ENCODE results near the gene SRBD1. TPM values are rescaled to one million over a fixed set of nuclear protein-coding genes. Genes with fewer than 3 reads are reported as not detected.

Gene SRBD1
- total and polyA plus RNA-seq, 10 donors, result 4.6 to 57.8 (median 25.8) TPM

GRCh38 chr2:45498661-45499550 lies 112.2 kb downstream of the SRBD1 start:
- no peak for DNase-seq
- Histone ChIP-seq H3K4me3 (no peak overlapping the region), H3K27ac (no peak overlapping the region), H3K36me3 (peaks cover 0 to 19% (median 3%) of the 10 kb centered on the region in 6 donors), H3K27me3 (replicated peaks in 1 of 7) (no peaks in the 10 kb centered on the region), H3K4me1 (peaks cover 0 to 10% (median 0%) of the 10 kb centered on the region in 6 donors), H3K9me3 (peaks cover 0 to 23% (median 9%) of the 10 kb centered on the region in 8 donors)
- no peak for TF ChIP-seq POLR2A (IDR thresholded peaks at IDR 0.05)
- TF ChIP-seq CTCF (IDR thresholded peaks at IDR 0.05 in 8 of 11, conservative IDR thresholded peaks at IDR 0.05 in 3 of 11), result no peak
- TF ChIP-seq POLR2AphosphoS5 (IDR thresholded peaks at IDR 0.05), result no peak
- intact Hi-C loops (cut with DNase I; ENCODE audit: low total_unique reads), result no loop called here
- WGBS, 5 donors, result 81 to 100% (median 98%) methylated on average over 1 of the region's 1 CpG

GRCh38 chr2:45497355-45497754 lies 113.7 kb downstream of the SRBD1 start:
- 54 to 74% (median 63%) methylated on average over 2 of the region's 2 CpGs for WGBS, 5 donors
- H3K27ac ChIP-seq, result no peak overlapping the region
- no peak overlapping the region for H3K4me3 ChIP-seq
- no peak for TF ChIP-seq POLR2A (IDR thresholded peaks at IDR 0.05)
- H3K27me3 ChIP-seq (replicated peaks in 1 of 7), result no peaks in the 10 kb centered on the region
- H3K4me1 ChIP-seq, result peaks cover 0 to 10% (median 0%) of the 10 kb centered on the region in 6 donors
- DNase-seq, result no peak
- intact Hi-C loops (cut with DNase I; ENCODE audit: low total_unique reads), result no loop called here
- peaks cover 0 to 18% (median 9%) of the 10 kb centered on the region in 8 donors for H3K9me3 ChIP-seq
- H3K36me3 ChIP-seq, result peaks cover 0 to 19% (median 3%) of the 10 kb centered on the region in 6 donors

GRCh38 chr2:45496869-45497268 lies 114.2 kb downstream of the SRBD1 start:
- DNase-seq, result no peak
- no peak for TF ChIP-seq POLR2A (IDR thresholded peaks at IDR 0.05)
- TF ChIP-seq POLR2AphosphoS5 (IDR thresholded peaks at IDR 0.05), result no peak
- TF ChIP-seq CTCF (IDR thresholded peaks at IDR 0.05 in 8 of 11, conservative IDR thresholded peaks at IDR 0.05 in 3 of 11), result no peak
- intact Hi-C loops (cut with DNase I; ENCODE audit: low total_unique reads), result no loop called here
- Histone ChIP-seq H3K27me3 (replicated peaks in 1 of 7) (no peaks in the 10 kb centered on the region), H3K4me1 (peaks cover 0 to 10% (median 0%) of the 10 kb centered on the region in 6 donors), H3K9me3 (peaks cover 0 to 13% (median 7%) of the 10 kb centered on the region in 8 donors), H3K27ac (no peak overlapping the region), H3K36me3 (peaks cover 0 to 16% (median 3%) of the 10 kb centered on the region in 6 donors), H3K4me3 (no peak overlapping the region)
- 80 to 95% (median 83%) methylated on average over 2 of the region's 2 CpGs for WGBS, 5 donors

GRCh38 chr2:45494978-45495293 lies 116.1 kb downstream of the SRBD1 start:
- WGBS, 5 donors, result 15 to 29% (median 24%) methylated on average over 1 of the region's 1 CpG

More at GRCh38 chr2:45494978-45495293, 116.1 kb downstream of the SRBD1 start:
- TF ChIP-seq POLR2A (IDR thresholded peaks at IDR 0.05) (no peak), CTCF (IDR thresholded peaks at IDR 0.05 in 8 of 11, conservative IDR thresholded peaks at IDR 0.05 in 3 of 11) (peak in 1 of 11 experiments; percentile 16)
- H3K27me3 ChIP-seq (replicated peaks in 1 of 7), result no peaks in the 10 kb centered on the region
- no peak overlapping the region for H3K27ac ChIP-seq
- H3K4me3 ChIP-seq, result no peak overlapping the region
- H3K36me3 ChIP-seq, result peaks cover 0 to 5% (median 0%) of the 10 kb centered on the region in 6 donors
- H3K4me1 ChIP-seq, result peaks cover 0 to 10% (median 0%) of the 10 kb centered on the region in 6 donors
- no peak for DNase-seq
- intact Hi-C loops (cut with DNase I; ENCODE audit: low total_unique reads), result loop anchor here (2.0 kb wide), 1 partner anchor 514 kb away; no protein-coding TSS in a partner anchor
- no peaks in the 10 kb centered on the region for H3K9me3 ChIP-seq

All from spleen (tissue), 11 donors.